Suppressor macrophage treated with lipopolysaccharide for 4 hours (primary cell): ENCODE measurements around the gene LTC4S.

Experiments
- DNase-seq: peaks from one replicate; pipeline ENCODE4 v3.0.0-alpha.2; 2020

Gene LTC4S

GRCh38 chr5:179796877-179797608 is 3.3 kb downstream of the LTC4S start:
- no peak for DNase-seq

GRCh38 chr5:179797741-179798140 is 4.0 kb downstream of the LTC4S start:
- no peak for DNase-seq

GRCh38 chr5:179798144-179798770 is 4.5 kb downstream of the LTC4S start:
- no peak for DNase-seq

GRCh38 chr5:179798771-179799643 is 5.2 kb downstream of the LTC4S start:
- no peak for DNase-seq

- no peak for DNase-seq
These were observed 5.8 kb downstream of the LTC4S start for GRCh38 chr5:179799644-179799973.

GRCh38 chr5:179800071-179800695 is 6.4 kb downstream of the LTC4S start:
- no peak for DNase-seq

- DNase-seq = no peak
These were observed 7.0 kb downstream of the LTC4S start for GRCh38 chr5:179800696-179801201.

GRCh38 chr5:179801304-179802206 is 7.8 kb downstream of the LTC4S start:
- DNase-seq = peak; percentile 87

- no peak for DNase-seq
These were observed 8.6 kb downstream of the LTC4S start for GRCh38 chr5:179802207-179802883.

- no peak for DNase-seq
These were observed 9.3 kb downstream of the LTC4S start for GRCh38 chr5:179802950-179803562.

GRCh38 chr5:179803651-179804554 is 10.1 kb downstream of the LTC4S start:
- DNase-seq = peak; percentile 68

- DNase-seq = no peak
These were observed 10.8 kb downstream of the LTC4S start for GRCh38 chr5:179804555-179804947.

GRCh38 chr5:179805070-179805528 is 11.3 kb downstream of the LTC4S start:
- DNase-seq = no peak

- peak; percentile 51 for DNase-seq
These were observed 11.9 kb downstream of the LTC4S start for GRCh38 chr5:179805529-179806249.

GRCh38 chr5:179806250-179807048 is 12.7 kb downstream of the LTC4S start, which contains the start of gene MGAT4B:
TSS of gene MGAT4B (minus strand) at chr5:179806866. CDS start at chr5:179806583, 283 bp downstream.
- DNase-seq = peak; percentile 89

- DNase-seq = no peak
These were observed 18.5 kb downstream of the LTC4S start for GRCh38 chr5:179812135-179812825.

- DNase-seq = no peak
These were observed 19.3 kb downstream of the LTC4S start for GRCh38 chr5:179812997-179813607.
